Mononuclear cell (primary cell): ENCODE data around the gene DIO1. TPM values are rescaled to one million over a fixed set of nuclear protein-coding genes. Genes with fewer than 3 reads are reported as not detected.

Experiments used
- H3K27me3 ChIP-seq: 2 replicates; pipeline ENCODE4 v1.6.0; 2011; ENCODE audit warnings: low read length, control low read depth; ENCODE audit not compliant: insufficient read depth
- H3K4me1 ChIP-seq: 2 replicates; pipeline ENCODE4 v1.5.1; 2011; ENCODE audit warnings: mild to moderate bottlenecking, low read length, control low read depth; ENCODE audit not compliant: insufficient read depth
- H3K4me3 ChIP-seq: 2 replicates; pipeline ENCODE4 v1.5.1; 2011; ENCODE audit warnings: mild to moderate bottlenecking, low read length, moderate library complexity
- H3K9me3 ChIP-seq: 2 replicates; pipeline ENCODE4 v1.5.1; 2011; ENCODE audit warnings: low read depth, mild to moderate bottlenecking, control low read depth, low read length
- total RNA-seq: library from RNA; depleted of rRNA; stranded (reverse); fragments of >200 nt; gene quantifications from one replicate; pipeline ENCODE4 v1.2.3, GENCODE V29; 2012

The DIO1 gene
- total RNA-seq, 1 donor: 0.21 TPM

DNA sequence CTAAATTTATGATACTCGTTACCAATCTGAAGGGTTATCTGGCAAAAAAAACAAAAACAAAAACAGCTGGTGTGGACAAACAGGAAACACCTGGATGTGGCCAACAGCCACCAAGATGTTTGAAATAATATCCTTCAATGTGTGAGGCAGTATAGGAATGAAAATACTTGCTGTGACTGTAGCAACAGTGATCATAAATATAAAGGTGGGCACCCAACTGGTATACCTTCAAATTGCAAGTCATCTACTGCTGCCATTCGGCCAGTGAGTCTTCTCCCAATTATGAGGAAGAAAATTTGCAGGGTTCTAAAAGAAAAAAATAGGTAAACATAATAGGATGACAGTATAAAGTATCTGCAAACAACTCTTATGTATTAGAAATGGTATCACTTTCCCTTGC is 5.3 kb upstream of the DIO1 start:
- H3K27me3 ChIP-seq: no peaks in the 10 kb centered on the region
- H3K4me1 ChIP-seq: peaks cover 23% of the 10 kb centered on the region
- H3K9me3 ChIP-seq: no peaks in the 10 kb centered on the region
- no peak overlapping the region for H3K4me3 ChIP-seq

DNA sequence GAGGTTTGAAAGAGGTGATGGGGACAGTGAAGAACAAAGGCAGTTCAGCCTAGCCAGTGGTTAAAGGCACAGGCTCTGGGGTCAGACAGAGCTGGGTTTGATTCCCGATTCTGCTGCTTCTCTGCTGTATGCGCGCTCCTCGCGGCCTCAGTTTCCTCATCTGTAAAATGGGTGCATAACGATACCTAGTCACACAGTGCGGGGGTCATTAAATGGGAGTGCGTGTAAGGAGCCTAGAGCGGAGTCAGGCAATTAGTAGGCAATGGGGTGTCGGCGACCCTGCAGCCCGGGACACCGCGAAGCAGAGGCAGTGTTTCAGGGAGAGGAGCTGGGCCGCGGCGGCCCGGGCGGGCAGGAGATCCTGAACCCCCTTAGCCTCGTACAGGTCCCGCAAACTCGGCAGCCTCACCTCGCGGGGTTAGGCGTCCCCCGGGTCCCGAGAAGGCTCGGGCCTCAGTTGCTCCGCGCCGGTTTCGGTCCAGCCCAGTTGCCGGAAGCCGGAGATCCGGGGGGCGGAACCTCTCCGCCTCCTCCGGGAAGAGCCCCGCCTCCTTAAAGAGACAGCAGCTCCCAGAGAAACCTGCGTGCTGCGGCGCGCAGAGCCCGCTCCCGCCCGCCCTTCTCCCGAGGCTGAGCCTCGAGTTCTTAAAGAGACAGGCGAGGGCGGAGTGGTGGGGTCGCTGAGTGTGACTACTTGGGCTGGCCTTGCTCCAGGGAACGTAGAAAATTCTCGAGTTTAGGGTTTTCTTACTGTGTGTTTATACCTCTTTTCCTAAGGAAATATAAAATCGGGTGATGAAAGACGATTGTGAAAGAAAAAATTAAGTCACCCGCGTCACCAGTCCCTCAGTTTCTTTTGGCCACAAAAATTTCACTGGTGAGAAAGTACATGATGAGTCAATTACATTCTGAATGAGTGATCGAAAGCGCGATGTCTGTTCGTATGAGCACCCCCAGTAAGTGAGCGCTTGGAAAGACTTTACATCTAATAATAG is 4.4 kb upstream of the DIO1 start, which contains the start of gene YIPF1:
Gene YIPF1, minus strand, starts transcription at position 494 of the 995 bp plus-strand sequence. CDS start 860 bp downstream, outside the sequence.
- Histone ChIP-seq H3K27me3 (no peaks in the 10 kb centered on the region), H3K9me3 (no peaks in the 10 kb centered on the region), H3K4me3 (peak within 1 kb of the TSS; percentile 98), H3K4me1 (peaks cover 23% of the 10 kb centered on the region)

- no peaks in the 10 kb centered on the region for H3K27me3 ChIP-seq
- peak overlapping the region; percentile 98 for H3K4me3 ChIP-seq
- H3K9me3 ChIP-seq: no peaks in the 10 kb centered on the region
- H3K4me1 ChIP-seq: peaks cover 23% of the 10 kb centered on the region
Measured at GRCh38 chr1:53890522-53890941, 3.5 kb upstream of the DIO1 start.

DNA sequence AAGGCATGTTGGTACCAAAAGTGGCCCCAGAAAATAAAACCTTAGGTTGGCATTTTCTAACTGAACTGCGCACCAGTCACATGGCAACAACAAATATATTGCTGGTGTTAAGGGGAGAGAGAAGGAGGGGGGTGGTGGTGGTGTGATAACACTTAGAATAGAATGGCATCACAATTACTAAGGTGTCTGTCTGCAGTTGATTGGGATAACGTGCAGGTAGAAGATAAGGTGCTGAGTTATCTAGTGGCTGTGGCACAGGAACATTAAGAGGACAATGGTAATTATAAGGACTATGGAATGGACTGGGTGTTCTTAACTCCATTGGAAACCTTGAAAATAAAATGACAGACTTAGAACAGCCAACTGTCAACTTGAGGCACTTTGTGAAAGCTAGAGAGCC is 3.0 kb upstream of the DIO1 start:
- H3K27me3 ChIP-seq: no peaks in the 10 kb centered on the region
- H3K4me3 ChIP-seq: no peak overlapping the region
- peaks cover 23% of the 10 kb centered on the region for H3K4me1 ChIP-seq

GRCh38 chr1:53891678-53892077 is 2.3 kb upstream of the DIO1 start:
- peaks cover 23% of the 10 kb centered on the region for H3K4me1 ChIP-seq
- H3K4me3 ChIP-seq: no peak overlapping the region
- H3K9me3 ChIP-seq: no peaks in the 10 kb centered on the region
- no peaks in the 10 kb centered on the region for H3K27me3 ChIP-seq

More for the DNA sequence above, 3.0 kb upstream of the DIO1 start:
- H3K9me3 ChIP-seq: no peaks in the 10 kb centered on the region

- Histone ChIP-seq H3K27me3 (no peaks in the 10 kb centered on the region), H3K4me1 (peaks cover 23% of the 10 kb centered on the region), H3K9me3 (no peaks in the 10 kb centered on the region), H3K4me3 (no peak overlapping the region)
Measured at GRCh38 chr1:53892911-53893310, 1.1 kb upstream of the DIO1 start.

DNA sequence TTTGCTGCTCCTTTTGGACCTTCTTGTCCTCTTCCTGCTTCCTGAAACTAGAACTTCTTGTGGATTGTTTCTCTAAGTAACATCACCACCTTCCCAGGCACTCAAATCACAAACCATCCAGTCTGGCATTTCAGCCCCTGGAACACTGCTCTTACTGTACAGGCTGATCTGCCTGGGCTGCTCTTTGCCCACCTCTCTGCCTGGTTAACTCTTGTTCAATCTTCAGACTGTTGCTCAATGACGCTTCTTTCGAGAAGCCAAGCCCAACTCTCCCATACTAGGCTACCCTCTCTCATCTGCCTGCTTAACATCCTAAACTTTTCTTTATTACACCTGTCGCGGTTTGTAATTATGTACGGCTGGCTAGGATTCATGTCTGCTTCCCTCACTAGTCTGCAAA is 657 bp downstream of the DIO1 start:
- Histone ChIP-seq H3K27me3 (no peaks in the 10 kb centered on the region), H3K4me1 (peaks cover 15% of the 10 kb centered on the region), H3K4me3 (no peak overlapping the region), H3K9me3 (no peaks in the 10 kb centered on the region)

DNA sequence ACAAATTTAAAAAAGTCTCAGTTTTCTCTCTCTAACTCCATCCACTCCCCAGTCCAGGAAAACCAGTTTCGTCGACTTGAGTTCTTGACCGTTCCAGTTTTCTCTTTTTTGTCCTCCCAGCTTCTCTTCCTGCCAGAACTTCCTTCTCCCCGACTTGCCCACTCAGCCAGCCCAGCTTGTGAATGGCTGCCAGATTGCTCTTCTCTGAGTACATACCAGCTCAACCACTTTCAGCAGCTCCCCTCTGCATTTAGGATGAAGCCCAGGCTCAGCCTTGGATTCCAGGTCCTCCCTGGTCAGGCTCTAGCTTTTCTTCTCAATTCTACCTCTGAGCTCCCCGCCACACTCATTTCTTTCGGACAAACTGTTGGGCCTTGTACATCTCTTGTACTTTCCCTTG is 1.4 kb downstream of the DIO1 start:
- Histone ChIP-seq H3K9me3 (no peaks in the 10 kb centered on the region), H3K4me3 (no peak overlapping the region), H3K4me1 (peaks cover 10% of the 10 kb centered on the region), H3K27me3 (no peaks in the 10 kb centered on the region)

DNA sequence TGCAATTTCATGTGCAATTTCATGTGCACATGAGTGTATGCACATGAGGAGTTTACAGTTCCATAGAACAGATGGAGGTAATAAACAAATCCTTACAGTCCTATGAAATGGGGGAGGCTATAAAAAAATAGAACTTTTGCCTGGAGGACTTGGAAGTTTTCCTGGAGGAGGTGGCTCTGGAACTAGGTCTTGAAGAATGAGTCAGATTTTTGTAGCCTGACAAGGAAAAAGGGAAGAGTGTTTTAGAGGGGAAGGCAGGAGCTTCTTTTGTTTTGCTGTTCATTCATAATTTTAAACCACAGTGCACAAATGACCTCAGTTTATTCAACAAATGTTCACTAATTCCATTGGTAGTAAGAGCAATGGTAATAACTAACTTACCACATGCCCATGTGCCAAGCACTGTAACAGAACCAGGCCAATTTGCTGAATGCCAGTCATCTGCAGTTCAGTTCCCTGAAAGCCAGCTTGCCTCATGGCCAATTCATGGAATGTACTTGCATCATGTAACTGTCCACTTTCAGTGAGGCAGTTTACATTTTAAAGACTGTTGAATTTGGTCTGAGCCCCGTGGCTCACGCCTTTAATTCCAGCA is 2.7 kb downstream of the DIO1 start:
- Histone ChIP-seq H3K4me3 (no peak overlapping the region), H3K4me1 (peaks cover 6% of the 10 kb centered on the region), H3K27me3 (no peaks in the 10 kb centered on the region), H3K9me3 (no peaks in the 10 kb centered on the region)

- H3K4me3 ChIP-seq: no peak overlapping the region
- no peaks in the 10 kb centered on the region for H3K9me3 ChIP-seq
- H3K4me1 ChIP-seq: no peaks in the 10 kb centered on the region
- H3K27me3 ChIP-seq: no peaks in the 10 kb centered on the region
Measured at GRCh38 chr1:53899206-53899628, 5.2 kb downstream of the DIO1 start.

GRCh38 chr1:53899708-53900107 is 5.7 kb downstream of the DIO1 start:
- H3K9me3 ChIP-seq: no peaks in the 10 kb centered on the region
- H3K4me3 ChIP-seq: no peak overlapping the region
- no peaks in the 10 kb centered on the region for H3K27me3 ChIP-seq
- H3K4me1 ChIP-seq: no peaks in the 10 kb centered on the region

DNA sequence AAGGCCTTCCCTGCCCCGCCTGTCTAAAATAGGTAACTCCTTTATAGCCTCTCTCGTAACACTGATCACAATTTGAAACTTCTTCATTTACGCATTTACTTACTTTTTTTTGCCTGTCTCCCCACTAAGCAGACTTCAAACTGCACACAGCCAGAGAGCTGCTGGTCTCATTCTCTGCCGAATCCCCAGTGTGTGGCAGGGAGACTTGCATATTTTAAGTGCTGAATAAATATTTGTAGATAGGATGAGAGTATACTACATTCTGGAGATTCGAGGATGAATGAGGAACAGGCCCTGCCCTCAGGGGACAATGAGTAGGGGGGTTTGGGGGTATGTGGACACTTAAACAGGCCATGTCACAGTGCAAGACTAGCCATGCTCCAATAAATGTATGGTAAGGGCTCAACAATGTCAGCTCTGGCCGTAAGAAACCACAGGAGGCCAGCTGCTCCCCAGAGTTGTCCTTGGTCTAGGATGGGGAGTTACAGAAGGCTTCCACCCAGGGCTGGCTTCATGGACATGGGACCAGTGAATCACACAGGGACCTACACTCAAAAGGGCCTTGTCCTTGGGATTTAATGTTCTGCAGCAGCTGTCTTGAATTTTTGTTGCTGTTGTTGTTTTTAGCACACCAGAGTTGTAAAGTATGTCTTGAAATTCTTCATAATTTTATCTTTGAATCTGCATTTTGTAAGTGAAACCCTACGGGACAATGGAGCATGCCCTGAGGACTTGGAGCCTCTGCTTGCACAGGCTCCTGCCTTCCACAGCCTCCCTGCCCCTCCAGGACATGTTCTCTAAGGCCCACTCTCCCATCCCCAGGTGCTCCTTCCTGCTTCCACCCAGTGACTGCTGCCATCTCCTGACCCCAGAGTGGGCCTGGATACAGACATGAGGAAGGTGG is 8.5 kb downstream of the DIO1 start:
- H3K4me1 ChIP-seq: no peaks in the 10 kb centered on the region

GRCh38 chr1:53905509-53905908 is 11.5 kb downstream of the DIO1 start:
- Histone ChIP-seq H3K9me3 (no peaks in the 10 kb centered on the region), H3K27me3 (no peaks in the 10 kb centered on the region), H3K4me1 (no peaks in the 10 kb centered on the region), H3K4me3 (no peak overlapping the region)

More for the DNA sequence above, 8.5 kb downstream of the DIO1 start:
- Histone ChIP-seq H3K4me3 (no peak overlapping the region), H3K27me3 (no peaks in the 10 kb centered on the region), H3K9me3 (no peaks in the 10 kb centered on the region)

DNA sequence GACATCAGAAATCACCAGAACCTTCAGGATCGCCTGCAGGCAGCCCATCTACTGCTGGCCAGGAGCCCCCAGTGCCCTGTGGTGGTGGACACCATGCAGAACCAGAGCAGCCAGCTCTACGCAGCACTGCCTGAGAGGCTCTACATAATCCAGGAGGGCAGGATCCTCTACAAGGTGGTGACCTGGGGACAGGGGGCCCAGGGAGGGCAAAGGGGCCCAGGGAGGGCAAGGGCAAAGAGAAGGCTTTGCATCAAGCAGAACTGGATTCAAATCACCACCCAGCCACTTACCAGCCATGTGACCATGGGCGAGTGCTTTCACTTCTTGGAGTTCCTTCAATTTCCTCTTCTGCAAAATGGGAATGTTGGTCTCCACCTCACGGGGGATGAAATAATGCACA is 12.1 kb downstream of the DIO1 start:
- Histone ChIP-seq H3K4me3 (no peak overlapping the region), H3K4me1 (no peaks in the 10 kb centered on the region), H3K9me3 (no peaks in the 10 kb centered on the region), H3K27me3 (no peaks in the 10 kb centered on the region)

GRCh38 chr1:53909946-53910345 is 16.0 kb downstream of the DIO1 start:
- no peak overlapping the region for H3K4me3 ChIP-seq
- H3K9me3 ChIP-seq: no peaks in the 10 kb centered on the region
- H3K4me1 ChIP-seq: no peaks in the 10 kb centered on the region
- no peaks in the 10 kb centered on the region for H3K27me3 ChIP-seq
